Testis (tissue), 3 donors: ENCODE measurements around the gene ABHD2. TPM values are rescaled to one million over a fixed set of nuclear protein-coding genes. Genes with fewer than 3 reads are reported as not detected.
"Not testable (repeated sequence)": the region's sequence is repeated elsewhere in the genome, so short reads cannot be mapped to it uniquely, and the experiment has no call there.

Source experiments
- DNase-seq: peaks from one replicate; pipeline ENCODE4 v3.0.0-alpha.2; 2019
- H3K27ac ChIP-seq, 2 donors: fragments of 200-600 bp; sonication (generic); one replicate each; pipeline ENCODE4 v1.5.1; 2019
- H3K27me3 ChIP-seq: fragments of 200-600 bp; sonication (generic); one replicate; pipeline ENCODE4 v1.5.1; 2019
- H3K36me3 ChIP-seq: fragments of 200-600 bp; sonication (generic); one replicate; pipeline ENCODE4 v1.5.1; 2017; ENCODE audit warnings: low read depth; ENCODE audit errors: missing control alignments
- H3K4me1 ChIP-seq: fragments of 200-600 bp; sonication (generic); one replicate; pipeline ENCODE4 v1.5.1; 2019
- H3K4me3 ChIP-seq, 2 donors: fragments of 200-600 bp; sonication (generic); one replicate each; pipeline ENCODE4 v1.5.1; 2017 to 2019
- H3K9me3 ChIP-seq: fragments of 200-600 bp; sonication (generic); one replicate; pipeline ENCODE4 v1.5.1; 2017
- CTCF ChIP-seq, 3 experiments: fragments of 450-650 bp in 2 of 3; fragments of 200-600 bp in 1 of 3; sonication (generic) in 1 of 3; IDR thresholded peaks; one replicate each; pipeline ENCODE4 v1.5.1; 2016 to 2019; ENCODE audit warnings: antibody characterized with exemption in 3 of 3, mild to moderate bottlenecking in 2 of 3, moderate library complexity in 1 of 3
- POLR2A ChIP-seq: fragments of 450-650 bp; IDR thresholded peaks from one replicate; pipeline ENCODE4 v1.6.1; 2017; ENCODE audit warnings: antibody characterized with exemption, mild to moderate bottlenecking, moderate library complexity
- WGBS, 2 donors: methylation state at CpG; one replicate each; pipeline ENCODE4 v1.1.5; 2018; 5-methylcytosine and 5-hydroxymethylcytosine counted together
- intact Hi-C: fragments of 100-400 bp; cut with DNase I; formaldehyde crosslinking; loops from one replicate; pipeline ENCODE4 v1.15.1; 2023; ENCODE audit warnings: low total_unique reads
- polyA plus RNA-seq: library from polyadenylated mRNA; stranded (reverse); fragments of 350-450 nt; fragmentation: Illumina TruSeq; extraction: RNeasy Lipid Tissue Mini Kit (QIAGEN cat#74804); gene quantifications from one replicate; pipeline ENCODE4 v1.2.3, GENCODE V29; 2014; ENCODE audit warnings: low read depth, low replicate concordance; ENCODE audit not compliant: insufficient read depth
- total RNA-seq, 2 donors: library from RNA; depleted of rRNA; stranded (reverse); fragments of >200 nt; gene quantifications; one replicate each; pipeline ENCODE4 v1.2.3, GENCODE V29; 2016

Gene ABHD2
- total and polyA plus RNA-seq, 3 donors from 2014 or later: 82.5 to 214 (median 109) TPM

- Histone ChIP-seq H3K36me3 (no peaks in the 10 kb centered on the region), H3K9me3 (no peaks in the 10 kb centered on the region), H3K27ac (no peak overlapping the region), H3K4me3 (no peak overlapping the region), H3K4me1 (peaks cover 12% of the 10 kb centered on the region), H3K27me3 (no peaks in the 10 kb centered on the region)
- intact Hi-C loops: no loop called here
- TF ChIP-seq POLR2A (no peak), CTCF (IDR thresholded peaks at IDR 0.05) (no peak)
- no peak for DNase-seq
Observed at GRCh38 chr15:89231832-89232231, 143.6 kb downstream of the ABHD2 start.

DNA sequence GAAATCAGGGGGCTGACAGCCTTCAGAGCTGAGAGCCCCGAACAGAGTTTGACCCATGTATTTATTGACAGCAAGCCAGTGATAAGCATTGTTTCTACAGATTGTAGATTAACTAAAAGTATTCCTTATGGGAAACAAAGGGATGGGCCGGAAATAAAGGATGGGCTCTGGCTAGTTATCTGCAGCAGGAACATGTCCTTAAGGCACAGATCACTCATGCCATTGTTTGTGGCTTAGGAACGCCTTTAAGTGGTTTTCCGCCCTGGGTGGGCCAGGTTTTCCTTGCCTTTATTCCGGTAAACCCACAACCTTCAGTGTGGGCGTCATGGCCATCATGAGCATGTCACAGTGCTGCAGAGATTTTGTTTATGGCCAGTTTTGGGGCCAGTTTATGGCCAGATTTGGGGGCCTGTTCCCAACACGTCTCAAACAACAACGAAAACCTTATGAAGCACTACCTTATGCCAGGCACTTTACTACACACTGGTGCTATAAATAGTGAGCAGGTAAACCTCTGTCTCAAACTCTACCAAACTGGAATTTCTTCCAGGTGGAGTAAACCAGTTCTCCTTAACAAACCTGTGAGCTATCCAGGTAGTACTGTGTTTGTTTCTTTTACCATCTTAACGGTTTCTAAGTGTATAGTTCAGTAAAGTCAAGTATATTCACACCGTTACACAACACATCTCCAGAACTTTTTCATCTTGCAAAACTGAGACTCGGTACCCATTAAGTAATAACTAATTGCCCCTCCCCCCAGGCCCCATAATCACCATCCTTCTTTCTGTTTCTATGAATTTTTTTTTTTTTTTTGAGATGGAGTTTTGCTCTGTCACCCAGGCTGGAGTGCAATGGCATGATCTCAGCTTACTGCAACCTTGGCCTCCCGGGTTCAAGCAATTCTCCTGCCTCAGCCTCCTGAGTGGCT is 151.9 kb downstream of the ABHD2 start:
- H3K27ac ChIP-seq, H3K36me3 ChIP-seq, H3K27me3 ChIP-seq, DNase-seq, H3K9me3 ChIP-seq, intact Hi-C loops, H3K4me3 ChIP-seq, H3K4me1 ChIP-seq: not testable (repeated sequence)
- WGBS, 2 donors: 88 to 96% methylated on average over 12 of the region's 12 CpGs

DNA sequence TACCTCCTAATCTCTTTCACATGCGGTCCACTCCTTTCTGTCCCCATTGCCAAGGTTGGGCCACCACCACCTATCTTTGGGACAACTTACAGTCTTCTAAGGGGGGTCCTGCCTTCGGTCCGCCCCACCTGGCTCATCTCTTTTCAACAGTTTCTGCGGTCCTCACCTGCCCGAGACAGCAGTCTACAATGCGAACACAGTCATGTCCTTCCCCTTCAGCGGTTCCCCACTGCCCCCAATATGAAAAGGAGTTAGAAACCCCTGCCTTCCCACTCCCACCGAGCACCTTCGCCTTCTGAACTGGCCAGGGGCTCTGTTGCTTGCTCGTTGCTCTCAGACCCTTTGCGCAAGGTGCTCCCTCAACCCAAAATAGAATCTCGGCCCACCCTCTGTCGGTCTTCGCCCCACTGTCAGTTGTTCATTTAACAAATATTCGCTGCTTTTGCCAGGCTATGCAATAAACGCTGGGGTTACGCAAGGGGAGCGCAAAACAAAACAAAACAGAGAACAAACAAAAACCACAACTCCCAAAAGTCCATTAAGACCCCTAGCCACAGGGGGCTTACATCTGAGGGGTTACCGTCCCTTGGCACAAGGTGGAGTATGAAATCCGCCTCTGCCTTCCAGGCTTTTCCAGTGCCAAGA is 154.9 kb downstream of the ABHD2 start:
- Histone ChIP-seq H3K4me3 (peak overlapping the region; percentile 67 to 72), H3K36me3 (no peaks in the 10 kb centered on the region), H3K9me3 (no peaks in the 10 kb centered on the region), H3K4me1 (peaks cover 4% of the 10 kb centered on the region), H3K27ac (peak overlapping the region in 1 of 2 donors; percentile 20), H3K27me3 (no peaks in the 10 kb centered on the region)
- intact Hi-C loops: no loop called here
- WGBS, 2 donors: 12 to 34% methylated on average over 19 to 20 of the region's 20 CpGs
- no peak for TF ChIP-seq CTCF (IDR thresholded peaks at IDR 0.05)
- TF ChIP-seq POLR2A: no peak
- no peak for DNase-seq

- H3K9me3 ChIP-seq: no peaks in the 10 kb centered on the region
- intact Hi-C loops: no loop called here
- H3K4me3 ChIP-seq: peak within 1 kb of the TSS; percentile 67 to 72
- peak within 1 kb of the TSS in 1 of 2 donors; percentile 32 for H3K27ac ChIP-seq
- DNase-seq: peak; percentile 98
- H3K4me1 ChIP-seq: peaks cover 4% of the 10 kb centered on the region
- H3K27me3 ChIP-seq: no peaks in the 10 kb centered on the region
- H3K36me3 ChIP-seq: no peaks in the 10 kb centered on the region
- TF ChIP-seq CTCF (IDR thresholded peaks at IDR 0.05) (peak; percentile 44 to 64 (median 61)), POLR2A (no peak)
- 0% methylated on average over 27 to 69 of the region's 69 CpGs for WGBS, 2 donors
Observed at GRCh38 chr15:89243691-89244573, 155.7 kb downstream of the ABHD2 start, which contains the start of gene FANCI. TSS of gene FANCI (plus strand) at chr15:89243979. CDS start at chr15:89247648, 3,669 bp downstream.

DNA sequence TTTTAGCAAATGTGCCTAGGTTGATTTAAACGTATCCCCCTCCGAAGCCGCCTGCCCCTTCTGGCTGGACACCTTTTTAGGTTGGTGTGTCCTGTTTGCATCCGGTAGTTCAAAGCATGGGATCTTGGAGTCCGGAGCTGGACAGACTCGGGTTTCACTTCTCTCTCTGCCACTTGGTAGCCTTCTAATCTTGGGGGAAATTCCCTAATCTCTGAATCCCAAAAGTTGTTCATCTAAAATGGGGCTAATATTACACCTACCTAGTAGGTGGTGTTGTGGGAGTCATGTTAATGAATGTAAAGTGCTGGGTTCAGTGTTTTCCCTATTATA is 156.3 kb downstream of the ABHD2 start:
- peak overlapping the region; percentile 67 to 72 for H3K4me3 ChIP-seq
- TF ChIP-seq CTCF (IDR thresholded peaks at IDR 0.05) (no peak), POLR2A (no peak)
- intact Hi-C loops: no loop called here
- H3K27me3 ChIP-seq: no peaks in the 10 kb centered on the region
- no peaks in the 10 kb centered on the region for H3K9me3 ChIP-seq
- no peak for DNase-seq
- H3K4me1 ChIP-seq: peaks cover 4% of the 10 kb centered on the region
- 0% methylated on average over 5 to 6 of the region's 6 CpGs for WGBS, 2 donors
- H3K36me3 ChIP-seq: no peaks in the 10 kb centered on the region
- no peak overlapping the region for H3K27ac ChIP-seq
